GM21576 (cell line): ENCODE results near the gene MED25.

Experiments
- ATAC-seq: cut with Tn5 transposase; IDR thresholded peaks from one replicate; pipeline ENCODE4 v1.9.1; 2021; ENCODE audit warnings: mild to moderate bottlenecking, moderate library complexity; ENCODE audit not compliant: unreplicated experiment

MED25 gene

DNA sequence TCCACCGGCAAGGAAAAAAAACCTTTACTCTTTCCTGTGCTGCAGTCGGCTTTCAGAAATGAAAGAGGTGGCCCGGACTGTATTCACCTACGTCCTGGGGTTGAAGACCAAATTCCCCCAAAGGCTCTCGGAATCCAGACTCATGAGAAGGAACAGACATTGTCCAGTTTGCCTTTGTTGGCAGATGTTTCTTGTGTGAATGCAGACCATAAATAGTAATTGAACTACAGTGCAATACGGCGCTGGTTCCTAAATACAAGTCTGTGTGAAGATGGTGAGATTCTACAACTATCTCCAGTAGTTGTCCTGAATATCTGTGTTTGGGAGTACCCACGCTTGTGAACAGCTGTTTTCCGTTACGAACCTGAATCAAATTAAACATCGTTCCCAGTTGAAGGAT lies 21.6 kb downstream of the MED25 start:
- no peak for ATAC-seq

DNA sequence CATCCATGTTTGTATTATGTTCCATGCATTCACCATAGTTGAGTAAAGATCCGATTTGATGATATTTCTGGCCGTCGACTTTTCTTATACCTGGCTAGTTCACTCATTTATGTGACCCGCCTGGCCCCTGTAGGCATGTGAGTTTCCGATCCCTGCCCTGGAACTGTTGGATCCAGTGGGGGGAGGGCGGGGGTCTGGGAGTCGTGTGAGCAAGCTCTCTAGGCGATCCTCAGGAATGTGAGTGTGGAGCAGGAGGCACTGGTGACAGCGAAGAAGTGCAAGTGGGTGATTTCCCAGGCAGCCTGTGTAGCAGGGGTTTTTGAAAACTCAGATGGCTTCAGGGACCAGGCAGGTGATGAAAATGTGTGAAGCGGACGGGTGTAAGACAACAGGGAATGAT lies 22.2 kb downstream of the MED25 start:
- no peak for ATAC-seq

DNA sequence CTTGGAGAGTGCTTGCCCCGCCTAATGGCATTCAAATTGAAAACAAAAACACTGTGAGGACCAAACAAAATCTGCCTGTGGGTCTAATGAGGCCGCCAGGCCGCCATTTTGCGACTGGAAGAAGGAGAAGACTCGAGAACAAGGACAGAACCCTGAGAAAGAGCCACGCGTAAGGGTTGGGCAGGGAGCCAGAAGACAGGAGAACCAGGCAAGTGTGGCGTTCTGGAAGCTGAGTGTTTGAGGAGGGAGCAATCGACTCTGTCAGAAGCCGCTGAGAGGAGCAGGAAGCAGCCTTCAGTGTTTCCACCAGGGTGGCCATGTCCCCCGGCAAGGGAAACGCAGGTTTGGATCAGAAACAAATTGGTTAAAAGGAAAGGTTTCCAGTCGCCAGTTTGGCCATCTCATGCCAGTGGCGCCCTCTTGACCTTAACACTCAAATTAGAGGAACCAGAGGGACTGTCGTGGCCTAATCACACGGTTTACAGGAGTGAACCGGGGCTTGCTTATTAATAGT lies 22.7 kb downstream of the MED25 start:
- no peak for ATAC-seq

DNA sequence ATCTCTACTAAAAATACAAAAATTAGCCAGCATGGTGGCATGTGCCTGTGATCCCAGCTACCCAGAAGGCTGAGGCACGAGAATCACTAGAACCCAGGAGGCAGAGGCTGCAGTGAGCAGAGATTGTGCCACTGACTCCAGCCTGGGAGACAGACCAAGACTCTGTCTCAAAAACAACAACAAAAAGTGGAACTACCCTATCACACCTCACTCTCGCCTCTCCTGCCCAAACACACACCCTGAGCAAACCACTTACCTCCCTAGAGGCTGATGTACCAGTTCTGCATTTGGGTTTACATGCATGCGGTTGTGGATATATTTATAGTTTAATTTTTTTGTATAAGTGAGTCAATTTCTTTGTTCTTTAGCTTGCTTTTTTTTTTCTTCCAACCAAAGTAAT lies 25.2 kb downstream of the MED25 start:
- ATAC-seq: no peak

DNA sequence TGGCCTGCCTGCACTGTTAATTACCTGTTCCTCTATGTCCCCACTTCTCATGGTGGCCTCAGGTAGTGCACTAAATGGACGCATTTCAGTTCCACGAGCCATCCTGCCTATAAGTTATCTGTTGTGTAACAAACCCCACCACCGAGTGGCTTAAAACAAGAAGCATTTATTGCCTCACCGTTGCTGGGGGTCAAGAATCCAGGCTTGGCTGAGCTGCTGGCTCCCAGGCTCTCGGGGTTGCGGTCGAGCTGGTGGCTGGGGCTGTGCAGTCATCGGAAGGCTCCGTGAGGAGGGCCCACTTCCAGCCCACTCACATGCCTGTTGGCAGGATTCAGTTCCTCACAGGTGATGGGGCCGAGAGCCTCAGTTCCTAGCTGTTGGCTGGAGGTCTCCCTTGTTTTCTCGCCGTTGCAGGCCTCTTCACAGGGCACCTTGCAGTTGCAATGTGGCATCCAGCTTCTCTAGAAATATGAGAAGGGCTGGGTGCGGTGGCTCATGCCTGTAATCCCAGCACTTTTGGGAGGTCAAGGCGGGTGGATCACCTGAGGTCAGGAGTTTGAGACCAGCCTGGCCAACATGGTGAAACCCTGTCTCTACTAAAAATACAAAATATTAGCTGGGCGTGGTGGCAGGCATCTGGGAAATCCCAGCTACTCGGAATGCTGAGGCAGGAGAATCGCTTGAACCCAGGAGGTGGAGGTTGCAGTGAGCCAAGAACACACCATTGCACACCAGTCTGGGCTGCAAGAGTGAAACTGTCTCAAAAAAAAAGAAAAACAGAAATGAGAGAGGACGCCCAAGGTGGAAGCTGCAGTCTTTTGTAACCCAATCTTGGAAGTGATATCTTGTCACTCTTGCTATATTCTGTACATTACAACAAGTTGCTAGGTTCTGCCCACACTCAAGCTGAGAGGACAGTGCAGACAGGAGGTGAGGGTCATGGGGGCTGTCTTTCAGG lies 26.3 kb downstream of the MED25 start:
- no peak for ATAC-seq

DNA sequence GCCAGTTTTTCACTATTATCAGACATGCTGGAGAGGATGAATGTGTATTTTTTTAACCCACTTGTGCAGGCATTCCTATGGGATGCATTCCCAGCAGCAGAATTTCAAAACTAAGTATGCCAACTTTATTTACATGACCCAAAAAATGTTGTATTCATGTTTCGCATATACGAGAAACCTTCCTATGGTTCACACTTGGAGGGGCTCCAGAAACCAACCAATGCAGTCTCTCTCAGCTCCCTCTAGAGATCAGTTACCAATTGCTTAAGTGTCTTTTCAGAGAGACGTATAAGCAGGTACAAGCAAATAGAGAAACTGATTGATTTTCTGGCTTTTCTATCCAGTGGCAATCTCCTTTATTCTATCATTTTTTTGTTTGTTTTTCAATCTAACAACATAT lies 27.3 kb downstream of the MED25 start:
- ATAC-seq: no peak

DNA sequence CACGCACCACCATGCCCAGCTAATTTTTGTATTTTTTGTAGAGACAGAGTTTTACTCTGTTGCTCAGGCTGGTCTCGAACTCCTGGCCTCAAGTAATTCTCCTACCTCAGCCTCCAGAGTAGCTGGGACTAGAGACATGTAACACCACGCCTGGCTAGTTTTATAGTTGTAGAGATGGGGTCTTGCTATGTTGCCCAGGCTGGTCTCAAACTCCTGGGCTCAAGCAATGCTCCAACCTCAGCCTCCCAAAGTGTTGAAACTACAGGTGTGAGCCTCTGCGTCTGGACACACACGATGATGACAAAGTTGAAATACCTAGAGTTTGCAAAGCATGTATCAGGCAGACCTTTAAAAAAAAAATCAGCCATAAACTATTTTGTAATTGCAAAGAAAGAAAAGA lies 28.3 kb downstream of the MED25 start:
- no peak for ATAC-seq

DNA sequence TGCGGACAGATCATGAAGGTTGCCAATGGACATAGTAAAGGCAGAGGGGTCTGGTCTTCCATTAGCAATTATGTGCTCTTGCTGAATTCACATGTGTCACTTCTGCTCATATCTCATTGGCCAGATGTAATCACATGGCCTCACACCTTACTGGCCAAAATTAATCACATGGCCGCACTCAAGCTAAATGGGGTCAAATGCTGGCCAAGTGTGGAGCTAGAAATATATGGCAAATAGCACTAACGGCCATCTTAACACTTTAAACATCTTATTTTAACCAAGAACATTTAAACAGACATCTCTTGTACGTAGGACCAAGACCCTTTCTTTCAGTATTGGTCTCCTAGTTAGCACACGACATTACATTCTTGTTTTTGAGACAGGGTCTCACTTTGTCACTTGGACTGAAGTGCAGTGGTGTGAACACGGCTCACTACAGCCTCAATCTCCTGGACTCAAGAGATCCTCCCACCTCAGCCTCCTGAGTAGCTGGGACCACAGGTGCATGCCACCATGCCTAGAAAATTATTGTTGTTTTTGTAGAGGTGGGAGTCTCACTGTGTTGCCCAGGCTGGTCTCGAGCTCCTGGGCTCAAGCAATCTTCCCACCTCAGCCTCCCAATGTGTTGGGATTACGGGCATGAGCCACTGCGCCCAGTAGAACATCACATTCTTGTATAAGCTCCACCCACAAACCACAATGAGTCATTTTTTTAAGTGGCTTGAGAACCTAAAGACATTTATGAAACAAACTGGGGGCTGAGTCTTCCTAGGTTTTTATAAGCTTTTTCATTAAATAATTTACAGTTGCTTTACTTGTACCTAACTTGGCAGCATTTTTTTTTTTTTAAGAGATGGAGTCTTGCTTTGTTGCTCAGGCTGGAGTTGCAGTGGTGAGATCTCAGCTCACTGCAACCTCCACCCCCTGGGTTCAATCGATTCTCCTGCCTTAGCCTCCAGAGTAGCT lies 29.9 kb downstream of the MED25 start:
- ATAC-seq: no peak

DNA sequence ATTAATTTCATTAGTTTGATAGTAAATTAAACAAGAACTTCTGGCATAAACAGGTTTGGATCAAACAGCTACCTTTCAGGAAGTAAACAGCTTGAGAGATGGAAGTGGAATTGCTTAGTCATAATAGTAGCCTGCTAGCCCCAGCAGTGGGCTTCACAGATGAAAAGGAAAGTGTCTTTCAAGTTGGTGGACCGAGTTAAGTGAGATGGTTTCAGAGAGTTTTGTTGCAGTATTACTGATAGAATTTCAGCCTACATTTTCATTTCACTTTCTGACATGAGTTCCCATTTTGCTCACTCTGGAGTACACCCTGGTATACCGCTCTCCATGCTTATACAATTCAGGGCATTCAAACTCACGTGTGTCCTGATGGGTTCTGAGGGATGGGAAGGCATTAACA lies 30.8 kb downstream of the MED25 start:
- ATAC-seq: no peak

DNA sequence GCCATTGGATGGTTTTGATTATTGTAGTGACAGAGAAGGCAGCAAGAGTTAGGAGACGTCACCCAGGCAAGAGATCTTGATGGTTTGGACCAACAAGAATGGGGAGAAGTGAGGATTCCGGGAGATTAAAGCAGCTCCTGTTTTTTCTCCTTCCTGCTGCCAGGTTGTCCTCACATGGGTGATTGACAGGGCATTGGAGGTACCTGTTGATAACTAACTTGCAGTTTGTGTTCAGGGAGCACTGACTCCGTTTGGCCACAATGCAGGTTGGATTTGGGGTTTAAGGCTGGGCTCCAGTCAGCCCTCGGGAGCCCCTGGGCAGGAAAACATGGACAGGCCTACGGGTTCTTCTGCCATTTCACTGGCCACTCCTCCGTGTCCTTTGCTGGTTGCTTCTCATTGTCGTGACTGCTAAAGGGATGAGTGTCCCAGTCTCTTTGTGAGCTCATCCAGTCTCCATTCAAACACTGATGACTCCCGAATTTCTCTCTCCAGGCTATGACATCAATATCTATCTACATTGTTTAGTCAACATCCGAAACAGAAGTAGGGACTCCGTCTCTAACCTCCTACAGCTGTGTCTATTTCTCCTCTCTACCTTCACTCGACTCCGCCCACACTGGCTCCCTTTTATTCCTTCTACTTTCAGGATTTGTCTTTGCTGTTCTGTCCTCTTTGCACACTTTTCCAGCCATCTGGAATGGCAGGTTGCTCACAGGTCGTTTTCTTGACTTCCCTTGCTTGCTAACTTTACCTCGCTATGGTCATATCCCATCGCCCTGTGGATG lies 31.5 kb downstream of the MED25 start:
- ATAC-seq: no peak

DNA sequence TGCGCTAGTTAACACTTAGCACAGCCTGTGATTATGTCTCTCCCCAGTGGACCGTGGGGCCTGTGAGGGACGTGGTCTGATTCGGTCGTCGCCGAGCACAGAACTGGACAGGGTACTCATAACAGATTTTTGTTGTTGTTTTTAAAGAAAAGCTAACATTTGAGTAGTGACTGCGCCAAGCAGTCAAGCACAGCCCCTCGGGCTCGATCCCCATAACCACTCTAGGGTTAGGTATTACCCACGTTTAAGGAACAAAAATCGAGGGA lies 32.1 kb downstream of the MED25 start:
- no peak for ATAC-seq

DNA sequence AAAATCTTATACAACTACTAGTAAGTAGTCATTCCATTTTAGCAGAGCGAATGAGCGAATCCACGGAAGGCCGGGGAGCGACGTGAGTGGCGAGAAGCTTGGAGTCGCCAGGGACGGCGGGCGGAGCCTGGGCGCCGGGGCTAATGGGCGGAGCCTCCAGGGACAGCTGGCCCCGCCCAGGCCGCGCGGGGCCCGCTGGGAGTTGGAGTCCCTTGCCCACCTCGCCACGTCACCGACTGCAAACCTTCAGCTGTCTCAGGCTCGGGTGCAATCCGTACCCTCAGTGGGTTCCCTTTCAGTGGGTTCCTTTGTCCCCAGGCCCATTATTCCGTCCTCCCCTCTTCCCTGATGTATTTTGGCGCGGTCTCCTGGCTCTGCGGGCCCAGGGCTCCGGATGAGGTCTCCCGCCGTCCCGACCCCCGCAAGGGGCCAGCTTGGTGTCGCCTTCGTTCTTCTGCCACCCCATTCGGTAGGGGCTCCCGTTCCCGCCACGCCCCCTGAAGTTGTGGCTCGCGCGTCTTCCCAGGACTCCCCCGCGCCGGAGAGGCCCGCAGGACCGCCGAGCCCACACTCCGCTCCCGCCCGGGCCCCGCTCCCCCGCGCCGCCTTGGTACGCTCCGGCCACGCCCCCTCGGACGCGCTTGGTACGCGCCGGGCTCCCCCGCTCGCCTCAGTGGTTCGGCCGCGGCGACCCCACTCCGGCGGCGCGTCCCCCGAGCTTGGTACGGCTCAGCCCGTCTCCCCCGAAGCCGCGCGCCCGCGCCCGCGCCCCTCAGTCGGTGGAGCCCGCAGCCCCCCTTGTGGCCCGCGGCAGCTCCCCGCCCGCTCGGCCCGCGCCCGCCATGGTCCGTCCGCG lies 32.6 kb downstream of the MED25 start, which contains the start of gene PTOV1:
Gene PTOV1, plus strand, starts transcription at position 673 of the 856 bp plus-strand sequence.
- peak; percentile 71 for ATAC-seq

DNA sequence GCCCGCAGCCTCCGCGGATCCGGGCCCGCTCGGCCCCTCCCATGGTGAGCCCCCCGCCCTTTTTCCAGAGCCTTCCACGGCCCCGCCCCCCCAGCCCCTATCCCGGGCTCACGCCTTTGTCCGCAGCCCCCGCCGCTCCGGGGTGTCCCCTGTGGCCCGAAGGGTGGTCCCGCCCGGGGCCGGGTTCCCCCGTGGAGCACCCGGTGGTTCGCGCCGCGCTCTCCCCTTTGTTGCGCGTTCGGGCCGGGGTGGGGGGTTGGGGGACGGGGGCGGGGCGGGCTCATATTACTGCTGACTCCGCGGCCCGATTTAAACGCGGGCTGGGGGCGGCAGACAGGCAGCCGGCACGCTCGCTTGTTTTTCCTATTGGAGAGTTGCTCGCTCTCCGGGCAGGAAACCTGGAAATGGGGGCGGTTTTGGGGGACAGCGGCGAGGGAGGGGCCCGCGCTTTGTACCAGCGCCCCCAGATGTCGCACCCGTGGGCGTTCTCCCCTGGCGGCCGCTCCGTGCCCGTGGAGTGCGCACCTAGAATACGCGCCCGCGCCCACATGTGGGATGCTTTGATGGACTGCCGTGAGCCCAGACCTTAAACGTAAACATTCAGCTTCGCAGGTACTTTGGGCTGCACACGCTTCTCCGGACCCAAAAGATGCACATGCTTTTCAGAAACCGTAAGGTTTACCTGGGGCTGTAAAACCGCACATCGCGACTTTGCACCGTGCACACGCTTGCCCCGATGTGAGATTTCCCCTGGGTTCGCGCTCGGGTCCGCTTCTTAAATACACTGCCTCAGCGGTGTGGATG lies 33.6 kb downstream of the MED25 start:
- ATAC-seq: no peak

DNA sequence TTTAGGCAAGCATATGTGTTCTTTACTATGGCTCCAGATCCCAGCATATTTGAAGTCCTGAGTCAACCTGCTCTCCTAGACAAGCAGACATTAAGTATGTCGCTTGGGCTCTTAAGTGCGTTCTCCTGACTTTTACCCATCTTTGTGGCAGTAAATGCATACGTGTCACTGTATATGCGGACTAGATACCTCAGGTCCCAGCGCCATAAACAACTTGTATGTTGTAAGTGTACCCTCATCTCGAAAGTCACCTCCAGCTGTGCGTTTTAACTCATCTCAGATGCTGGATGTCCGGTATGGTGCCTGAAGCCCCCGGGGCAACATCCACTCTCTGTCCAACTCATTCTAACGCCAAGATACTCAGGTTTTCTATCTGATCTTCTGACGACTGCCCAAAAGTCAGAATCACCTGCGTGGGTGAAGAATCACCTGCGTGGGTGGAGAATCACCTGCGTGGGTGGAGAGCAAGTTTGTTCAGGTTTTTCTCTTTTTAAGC lies 34.6 kb downstream of the MED25 start:
- ATAC-seq: no peak

DNA sequence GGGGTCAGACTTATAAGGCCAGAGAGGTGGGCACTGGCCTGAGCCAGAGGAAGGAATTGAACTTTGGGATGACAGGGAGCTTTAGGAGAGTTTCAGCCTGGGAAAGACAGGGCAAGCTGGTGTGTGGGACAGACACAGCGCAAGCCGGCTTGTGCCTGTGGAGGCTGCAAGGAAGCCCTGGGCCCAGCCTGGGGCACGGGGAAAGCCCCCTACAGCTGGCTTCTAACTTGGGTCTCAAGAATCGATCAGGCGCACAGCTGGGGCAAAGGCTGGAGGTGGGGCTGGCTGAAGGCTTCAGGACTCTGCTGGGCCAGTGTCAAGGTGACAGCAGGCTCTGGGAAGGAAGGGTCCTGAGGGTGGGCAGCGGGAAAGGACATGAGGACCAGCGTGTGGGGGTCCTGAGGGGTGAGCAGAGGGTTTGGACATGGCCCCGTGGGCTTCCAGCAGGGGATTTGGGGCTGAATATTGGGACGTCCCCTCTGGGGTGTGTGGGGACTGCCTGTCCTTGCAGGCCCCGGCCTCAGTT lies 35.8 kb downstream of the MED25 start:
- ATAC-seq: no peak

DNA sequence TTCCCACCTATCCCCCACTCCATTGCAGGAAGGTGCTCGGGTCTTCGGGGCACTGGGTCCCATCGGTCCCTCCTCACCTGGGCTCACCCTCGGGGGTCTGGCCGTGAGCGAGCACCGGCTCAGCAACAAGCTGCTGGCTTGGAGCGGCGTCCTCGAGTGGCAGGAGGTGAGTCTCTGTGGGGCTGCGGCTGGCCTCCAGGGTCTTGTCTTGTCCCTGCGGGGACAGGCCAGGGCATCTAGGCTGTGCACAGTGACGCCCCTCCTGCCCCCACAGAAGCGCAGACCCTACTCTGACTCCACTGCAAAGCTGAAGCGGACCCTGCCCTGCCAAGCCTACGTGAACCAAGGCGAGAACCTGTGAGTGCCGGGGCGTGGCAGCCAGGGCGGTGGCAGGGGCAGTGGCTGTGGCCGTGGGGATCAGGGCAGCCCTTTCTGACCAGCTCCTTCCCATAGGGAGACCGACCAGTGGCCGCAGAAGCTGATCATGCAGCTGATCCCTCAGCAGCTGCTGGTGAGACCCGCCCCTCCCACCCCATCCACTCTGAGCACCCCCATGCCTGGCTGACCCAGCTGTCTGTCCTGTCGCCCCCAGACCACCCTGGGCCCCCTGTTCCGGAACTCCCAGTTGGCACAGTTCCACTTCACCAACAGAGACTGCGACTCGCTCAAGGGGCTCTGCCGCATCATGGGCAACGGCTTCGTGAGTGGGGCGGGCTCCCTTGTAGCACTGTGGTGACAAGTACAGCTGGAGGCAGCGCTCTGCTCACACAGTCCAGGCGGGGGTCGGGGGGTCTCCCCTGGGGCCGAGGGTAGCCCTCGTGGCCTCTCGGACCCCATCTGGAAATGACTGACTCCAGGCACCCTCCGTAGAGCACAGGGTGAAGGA lies 36.5 kb downstream of the MED25 start:
- no peak for ATAC-seq

DNA sequence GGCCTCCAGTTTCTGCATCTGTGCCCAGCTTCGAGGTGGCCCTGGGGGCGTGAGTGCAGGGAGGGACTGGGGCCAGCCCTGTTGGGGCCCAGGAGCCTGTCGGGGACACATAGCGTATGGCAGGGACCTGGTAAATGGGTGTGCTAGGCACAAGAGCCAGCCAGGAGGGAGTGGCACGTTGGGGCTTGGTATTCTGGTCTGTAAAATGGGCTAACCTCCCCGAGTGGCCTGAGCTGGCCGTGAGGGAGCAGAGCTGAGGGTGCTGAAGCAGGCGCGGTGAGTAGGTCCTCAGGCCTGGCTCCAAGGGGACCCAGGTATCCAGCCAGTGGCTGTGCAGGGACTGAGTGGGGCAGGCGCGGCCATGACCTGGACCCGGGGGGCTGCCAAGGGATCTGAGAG lies 37.2 kb downstream of the MED25 start:
- ATAC-seq: no peak
